ENCODE measurements around the gene FEM1C. TPM values are rescaled to one million over a fixed set of nuclear protein-coding genes. Genes with fewer than 3 reads are reported as not detected.

FEM1C gene
- total RNA-seq, 4 donors from 2014 or later, result 24.3 to 59.8 (median 34.0) TPM

GRCh38 chr5:115580941-115581340 is 36.4 kb upstream of the FEM1C start:
- TF ChIP-seq CTCF (IDR thresholded peaks at IDR 0.05; ENCODE audit: low read depth), result no peak

- TF ChIP-seq CTCF (IDR thresholded peaks at IDR 0.05; ENCODE audit: low read depth), result no peak
Observed at GRCh38 chr5:115579747-115580173, 35.2 kb upstream of the FEM1C start.

- TF ChIP-seq CTCF (IDR thresholded peaks at IDR 0.05; ENCODE audit: low read depth), result no peak
Observed at GRCh38 chr5:115579216-115579615, 34.6 kb upstream of the FEM1C start.

GRCh38 chr5:115578657-115579056 is 34.1 kb upstream of the FEM1C start:
- TF ChIP-seq CTCF (IDR thresholded peaks at IDR 0.05; ENCODE audit: low read depth), result no peak

GRCh38 chr5:115577741-115578140 is 33.2 kb upstream of the FEM1C start:
- no peak for TF ChIP-seq CTCF (IDR thresholded peaks at IDR 0.05; ENCODE audit: low read depth)

GRCh38 chr5:115577329-115577728 is 32.8 kb upstream of the FEM1C start:
- no peak for TF ChIP-seq CTCF (IDR thresholded peaks at IDR 0.05; ENCODE audit: low read depth)

- no peak for TF ChIP-seq CTCF (IDR thresholded peaks at IDR 0.05; ENCODE audit: low read depth)
Observed at GRCh38 chr5:115575167-115576070, 30.8 kb upstream of the FEM1C start.

All from subcutaneous adipose tissue (tissue), 4 donors.